ENCODE results near the gene SYNPO2L. TPM values are rescaled to one million over a fixed set of nuclear protein-coding genes. Genes with fewer than 3 reads are reported as not detected.

SYNPO2L gene
- total RNA-seq, 1 donor: under 0.01 TPM

GRCh38 chr10:73649876-73650536 is 5.8 kb downstream of the SYNPO2L start:
- Histone ChIP-seq H3K4me3 (ENCODE audit: insufficient read depth, low read length) (no peak overlapping the region), H3K79me2 (ENCODE audit: insufficient read depth, low read length) (no peaks in the 10 kb centered on the region), H3K27ac (ENCODE audit: low read depth, low read length) (peak overlapping the region; percentile 88), H3K4me1 (ENCODE audit: insufficient read depth, low read length) (peaks cover 35% of the 10 kb centered on the region), H3K9me3 (ENCODE audit: low read depth, low read length) (no peaks in the 10 kb centered on the region), H3K27me3 (ENCODE audit: insufficient read depth, low read length) (no peaks in the 10 kb centered on the region), H3K36me3 (ENCODE audit: insufficient read depth, low read length) (no peaks in the 10 kb centered on the region), H4K20me1 (ENCODE audit: insufficient read depth, low read length) (no peaks in the 10 kb centered on the region), H2AFZ (ENCODE audit: low read length) (no peak overlapping the region), H3K4me2 (ENCODE audit: insufficient read depth, low read length) (no peak overlapping the region)
- peak; percentile 74 for DNase-seq (ENCODE audit: insufficient read length, low spot score, missing footprints)
- TF ChIP-seq CTCF (IDR thresholded peaks at IDR 0.05; ENCODE audit: extremely low read depth, low read depth, low read length): no peak

GRCh38 chr10:73648975-73649829 is 6.6 kb downstream of the SYNPO2L start:
- Histone ChIP-seq H2AFZ (ENCODE audit: low read length) (no peak overlapping the region), H3K79me2 (ENCODE audit: insufficient read depth, low read length) (no peaks in the 10 kb centered on the region), H3K4me3 (ENCODE audit: insufficient read depth, low read length) (peak overlapping the region; percentile 81), H3K27me3 (ENCODE audit: insufficient read depth, low read length) (no peaks in the 10 kb centered on the region), H3K36me3 (ENCODE audit: insufficient read depth, low read length) (no peaks in the 10 kb centered on the region), H3K9me3 (ENCODE audit: low read depth, low read length) (no peaks in the 10 kb centered on the region), H3K27ac (ENCODE audit: low read depth, low read length) (peak overlapping the region; percentile 88), H3K4me2 (ENCODE audit: insufficient read depth, low read length) (peak overlapping the region; percentile 86), H3K4me1 (ENCODE audit: insufficient read depth, low read length) (peaks cover 35% of the 10 kb centered on the region), H4K20me1 (ENCODE audit: insufficient read depth, low read length) (no peaks in the 10 kb centered on the region)
- TF ChIP-seq CTCF (IDR thresholded peaks at IDR 0.05; ENCODE audit: extremely low read depth, low read depth, low read length): no peak
- DNase-seq (ENCODE audit: insufficient read length, low spot score, missing footprints): peak; percentile 88

GRCh38 chr10:73647875-73648651 is 7.8 kb downstream of the SYNPO2L start:
- no peak for TF ChIP-seq CTCF (IDR thresholded peaks at IDR 0.05; ENCODE audit: extremely low read depth, low read depth, low read length)
- Histone ChIP-seq H3K4me1 (ENCODE audit: insufficient read depth, low read length) (peaks cover 35% of the 10 kb centered on the region), H3K9me3 (ENCODE audit: low read depth, low read length) (no peaks in the 10 kb centered on the region), H3K4me3 (ENCODE audit: insufficient read depth, low read length) (peak overlapping the region; percentile 81), H3K27me3 (ENCODE audit: insufficient read depth, low read length) (no peaks in the 10 kb centered on the region), H2AFZ (ENCODE audit: low read length) (peak overlapping the region; percentile 95), H3K27ac (ENCODE audit: low read depth, low read length) (peak overlapping the region; percentile 48), H3K4me2 (ENCODE audit: insufficient read depth, low read length) (peak overlapping the region; percentile 86), H3K36me3 (ENCODE audit: insufficient read depth, low read length) (no peaks in the 10 kb centered on the region), H3K79me2 (ENCODE audit: insufficient read depth, low read length) (no peaks in the 10 kb centered on the region), H4K20me1 (ENCODE audit: insufficient read depth, low read length) (no peaks in the 10 kb centered on the region)
- DNase-seq (ENCODE audit: insufficient read length, low spot score, missing footprints): peak; percentile 82
